HG03280 (cell line): ENCODE results near the gene MYO7A.

Source experiments
- ATAC-seq: cut with Tn5 transposase; IDR thresholded peaks from one replicate; pipeline ENCODE4 v1.9.1; 2021; ENCODE audit warnings: mild to moderate bottlenecking, moderate library complexity; ENCODE audit not compliant: unreplicated experiment

Gene MYO7A

GRCh38 chr11:77127920-77128691, at the start of gene MYO7A:
Gene MYO7A (plus strand): TSS chr11:77128246. CDS start chr11:77130635, 2,389 bp downstream.
- no peak for ATAC-seq

GRCh38 chr11:77079666-77080065, 48.4 kb upstream of the MYO7A start:
- no peak for ATAC-seq

- no peak for ATAC-seq
Observed at GRCh38 chr11:77080643-77081210, 47.3 kb upstream of the MYO7A start.

- no peak for ATAC-seq
Observed at GRCh38 chr11:77081381-77081851, 46.6 kb upstream of the MYO7A start.

- ATAC-seq = no peak
Observed at GRCh38 chr11:77081976-77082836, 45.8 kb upstream of the MYO7A start.

- no peak for ATAC-seq
Observed at GRCh38 chr11:77082838-77083565, 45.0 kb upstream of the MYO7A start.

- ATAC-seq = no peak
Observed at GRCh38 chr11:77083566-77084245, 44.3 kb upstream of the MYO7A start.

GRCh38 chr11:77084581-77085191, 43.4 kb upstream of the MYO7A start:
- ATAC-seq = no peak

GRCh38 chr11:77085652-77086051, 42.4 kb upstream of the MYO7A start:
- ATAC-seq = no peak

GRCh38 chr11:77086521-77087472, 41.2 kb upstream of the MYO7A start:
- ATAC-seq = no peak

- ATAC-seq = no peak
Observed at GRCh38 chr11:77087723-77088225, 40.3 kb upstream of the MYO7A start.

GRCh38 chr11:77088236-77089003, 39.6 kb upstream of the MYO7A start:
- ATAC-seq = no peak

GRCh38 chr11:77089004-77089545, 39.0 kb upstream of the MYO7A start:
- no peak for ATAC-seq

GRCh38 chr11:77090046-77090372, 38.0 kb upstream of the MYO7A start:
- ATAC-seq = no peak

GRCh38 chr11:77090373-77091111, 37.5 kb upstream of the MYO7A start:
- no peak for ATAC-seq

GRCh38 chr11:77091146-77091940, 36.7 kb upstream of the MYO7A start:
- peak; percentile 74 for ATAC-seq
